Activated T-cell treated with anti-CD3 and anti-CD28 coated beads for 4 hours (primary cell): ENCODE results near the gene PTPN1.
"Not testable (repeated sequence)": the region's sequence is repeated elsewhere in the genome, so short reads cannot be mapped to it uniquely, and the experiment has no call there.

Source experiments
- DNase-seq: peaks from one replicate; pipeline ENCODE4 v3.0.0-alpha.2; 2020

PTPN1 gene

DNA sequence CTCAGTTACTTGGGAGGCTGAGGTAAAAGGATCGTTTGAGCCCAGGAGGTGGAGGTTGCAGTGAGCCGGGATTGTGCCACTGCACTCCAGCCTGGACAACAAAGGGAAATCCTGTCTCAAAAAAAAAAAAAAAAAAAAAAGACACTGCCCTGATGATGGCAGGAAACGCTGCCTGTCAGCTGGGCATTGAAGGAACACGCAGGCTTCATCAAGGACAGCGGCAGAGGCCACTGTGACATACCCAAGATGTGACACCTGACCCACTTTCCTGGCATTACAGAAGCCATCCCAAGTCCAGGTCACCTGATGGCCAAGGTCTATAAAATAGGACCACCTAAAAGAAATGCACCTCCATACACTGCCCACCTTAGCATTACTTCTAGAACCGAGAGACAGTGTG lies 105.2 kb downstream of the PTPN1 start:
- DNase-seq: no peak

DNA sequence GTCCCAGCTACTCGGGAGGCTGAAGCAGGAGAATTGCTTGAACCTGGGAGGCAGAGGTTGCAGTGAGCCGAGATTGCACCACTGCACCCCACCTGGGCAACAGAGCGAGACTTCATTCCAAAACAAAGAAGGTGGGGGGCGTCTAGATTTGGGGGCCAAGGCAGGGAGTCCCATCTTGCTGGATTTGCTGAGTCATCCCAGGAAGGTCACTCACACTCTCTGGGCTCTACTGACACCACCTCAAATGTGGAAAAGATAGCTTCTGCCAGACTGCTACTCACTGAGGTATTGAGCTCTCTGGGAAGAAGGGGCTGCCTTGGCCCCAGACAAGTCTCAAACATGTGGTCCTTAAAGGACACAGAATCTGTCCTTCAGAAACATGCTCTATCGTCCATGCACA lies 106.8 kb downstream of the PTPN1 start:
- DNase-seq: no peak

DNA sequence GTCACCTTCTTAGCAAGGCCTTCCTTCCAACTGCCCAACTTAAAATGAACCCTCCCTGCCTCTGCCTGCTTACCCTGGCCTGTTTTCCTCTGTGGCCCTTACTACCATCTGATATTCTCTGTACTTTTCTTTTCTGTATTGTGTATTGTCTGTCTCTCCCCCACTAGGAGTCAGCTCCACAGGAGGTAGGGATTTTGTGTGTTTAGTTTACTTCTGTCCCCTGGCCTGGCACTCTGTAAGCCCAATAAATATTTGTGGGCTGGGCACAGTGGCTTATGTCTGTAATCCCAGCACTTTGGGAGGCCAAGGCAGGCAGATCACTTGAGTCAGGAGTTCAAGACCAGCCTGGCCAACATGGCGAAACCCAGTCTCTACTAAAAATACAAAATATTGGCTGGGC lies 108.4 kb downstream of the PTPN1 start:
- no peak for DNase-seq

DNA sequence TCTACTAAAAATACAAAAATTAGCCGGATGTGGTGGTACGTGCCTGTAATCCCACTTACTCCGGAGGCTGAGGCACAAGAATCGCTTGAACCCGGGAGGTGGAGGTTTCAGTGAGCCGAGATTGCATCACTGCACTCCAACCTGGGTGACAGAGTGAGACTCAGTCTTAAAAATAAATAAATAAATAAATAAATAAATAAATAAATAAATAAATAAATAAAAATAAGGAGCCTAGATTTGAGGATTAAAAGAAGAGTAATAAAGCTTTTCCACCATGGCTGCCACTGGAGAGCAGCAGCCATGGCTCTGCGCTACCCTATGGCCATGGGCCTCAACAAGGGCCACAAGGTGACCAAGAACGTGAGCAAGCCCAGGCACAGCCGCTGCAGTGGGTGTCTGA lies 110.3 kb downstream of the PTPN1 start:
- not testable (repeated sequence) for DNase-seq

DNA sequence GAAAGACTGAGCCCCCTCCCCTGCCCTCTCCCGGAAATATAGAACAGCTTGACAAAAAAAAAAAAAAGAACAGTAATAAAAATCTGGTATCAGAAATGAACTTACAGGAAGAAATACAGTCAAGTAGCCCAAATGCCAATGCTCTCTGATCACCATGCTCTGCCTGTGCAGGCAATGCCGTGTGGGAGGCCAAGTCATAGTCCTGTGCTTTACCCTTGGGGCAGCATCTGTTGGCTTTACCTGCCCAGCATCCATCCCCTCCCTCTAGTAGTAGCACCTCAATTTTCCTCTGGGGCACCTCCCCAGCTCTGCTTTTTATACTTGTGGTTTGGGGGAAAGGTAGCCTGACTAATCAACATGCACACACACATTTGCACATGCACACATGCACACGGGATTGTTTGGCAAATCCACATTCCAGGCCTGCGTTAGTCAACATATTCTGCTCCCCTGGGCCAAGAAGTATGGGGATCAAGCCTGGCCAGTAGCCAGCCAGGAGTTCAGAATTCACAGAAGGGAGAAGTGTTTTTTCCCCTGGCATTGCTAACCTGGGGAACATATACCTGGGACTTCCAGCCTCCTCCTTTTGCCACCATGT lies 111.0 kb downstream of the PTPN1 start:
- no peak for DNase-seq

DNA sequence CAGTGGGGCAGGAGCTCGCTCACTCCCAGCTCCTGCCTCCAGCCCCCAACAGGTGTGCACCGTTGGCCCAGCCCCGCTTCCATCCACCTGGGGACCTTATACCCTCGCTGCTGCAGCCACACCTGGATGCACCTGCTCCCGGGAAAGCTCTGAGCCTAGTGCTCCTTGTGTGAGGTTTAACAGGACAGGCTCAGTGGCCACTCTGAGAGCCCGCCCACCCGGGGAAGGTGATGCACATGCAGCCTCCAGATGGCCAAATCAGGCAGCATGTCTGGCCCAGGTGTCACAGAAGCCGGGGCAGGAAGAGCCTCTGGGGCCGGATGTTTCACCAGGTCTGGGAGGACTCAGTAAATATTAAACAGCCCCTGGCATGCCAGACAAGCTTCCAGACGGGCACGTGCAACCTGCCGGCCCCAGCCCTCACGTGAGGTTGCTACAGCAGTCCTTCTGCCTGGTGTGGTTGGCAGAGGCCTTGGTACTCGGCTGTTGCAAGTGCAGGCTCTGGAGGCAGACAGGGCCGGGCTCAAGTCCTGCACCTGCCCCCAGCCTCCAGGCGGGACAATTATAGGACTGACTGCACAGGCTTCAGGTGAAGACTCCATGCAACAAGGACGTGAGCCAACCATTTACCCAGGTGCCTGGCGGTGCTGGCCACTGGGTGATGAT lies 114.3 kb downstream of the PTPN1 start:
- DNase-seq: no peak

DNA sequence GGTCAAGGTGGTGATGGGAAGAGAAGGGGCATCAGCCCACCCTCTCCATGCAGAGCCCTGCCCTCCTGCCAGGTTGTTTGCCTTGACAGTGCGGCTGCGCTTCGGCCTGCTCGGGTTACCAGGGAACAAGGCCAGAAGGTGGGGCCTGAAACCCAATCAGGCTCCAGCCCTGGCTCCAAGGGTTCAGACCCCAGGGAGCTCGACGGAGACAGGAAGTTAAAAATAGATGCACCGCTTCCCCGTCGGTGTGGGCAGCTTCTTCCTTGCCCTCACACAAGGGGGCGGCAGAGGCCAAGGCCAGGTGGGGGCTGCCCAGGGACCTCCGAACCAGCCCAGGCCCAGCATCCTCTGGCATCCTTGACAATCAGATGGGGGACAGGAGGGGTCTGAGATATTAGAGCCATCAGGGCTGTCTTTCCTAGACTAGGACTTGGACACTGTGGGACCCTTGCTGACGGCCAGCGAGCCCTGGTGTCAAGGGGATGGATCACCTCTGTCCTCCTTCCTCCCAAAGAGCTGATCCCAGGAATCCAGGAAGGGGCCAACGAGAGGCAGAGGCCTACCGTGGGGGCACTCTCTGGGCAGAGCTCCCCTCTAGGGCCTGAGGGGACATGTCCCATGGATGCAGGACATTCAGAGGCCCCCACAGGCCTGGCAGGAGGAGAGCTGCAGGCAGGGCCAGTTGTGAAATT lies 115.9 kb downstream of the PTPN1 start:
- DNase-seq: no peak

DNA sequence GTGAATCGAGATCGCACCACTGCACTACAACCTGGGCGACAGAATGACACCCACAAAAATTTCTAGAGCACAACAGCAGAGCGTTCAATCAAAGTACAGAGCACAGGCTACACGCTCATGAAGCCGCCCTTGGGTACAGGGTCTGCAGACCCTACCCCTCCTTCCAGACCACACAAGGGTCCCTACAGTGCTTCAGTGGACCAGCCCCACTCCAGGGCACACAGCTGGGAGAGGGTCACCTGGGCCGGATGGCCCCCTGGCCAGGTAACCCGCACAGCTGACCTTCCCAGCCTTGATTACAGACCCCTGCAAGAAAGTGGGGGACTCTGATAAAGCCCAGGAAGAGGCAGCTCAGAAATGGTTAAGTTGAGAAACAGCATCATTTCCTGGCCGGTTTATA lies 117.6 kb downstream of the PTPN1 start:
- DNase-seq: no peak

DNA sequence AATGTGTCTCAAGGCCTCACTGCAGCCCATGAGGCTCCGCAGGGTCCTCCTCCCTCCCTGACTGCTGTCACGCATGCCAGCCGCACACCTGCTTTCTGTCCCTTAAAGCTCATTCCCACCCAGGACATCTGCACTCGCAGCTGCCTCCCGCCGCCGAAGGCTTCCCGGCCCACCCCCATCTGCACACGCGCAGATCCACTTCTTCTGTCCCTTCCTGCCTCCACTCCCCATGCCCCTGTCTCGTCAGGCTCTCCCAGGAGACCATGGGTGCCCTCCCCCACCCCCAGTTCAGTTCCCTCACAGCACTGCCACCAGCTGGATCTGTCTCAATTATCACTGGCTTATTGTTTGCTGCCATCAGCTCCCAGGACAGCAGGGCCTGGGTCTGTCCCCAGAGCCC lies 118.1 kb downstream of the PTPN1 start:
- no peak for DNase-seq

DNA sequence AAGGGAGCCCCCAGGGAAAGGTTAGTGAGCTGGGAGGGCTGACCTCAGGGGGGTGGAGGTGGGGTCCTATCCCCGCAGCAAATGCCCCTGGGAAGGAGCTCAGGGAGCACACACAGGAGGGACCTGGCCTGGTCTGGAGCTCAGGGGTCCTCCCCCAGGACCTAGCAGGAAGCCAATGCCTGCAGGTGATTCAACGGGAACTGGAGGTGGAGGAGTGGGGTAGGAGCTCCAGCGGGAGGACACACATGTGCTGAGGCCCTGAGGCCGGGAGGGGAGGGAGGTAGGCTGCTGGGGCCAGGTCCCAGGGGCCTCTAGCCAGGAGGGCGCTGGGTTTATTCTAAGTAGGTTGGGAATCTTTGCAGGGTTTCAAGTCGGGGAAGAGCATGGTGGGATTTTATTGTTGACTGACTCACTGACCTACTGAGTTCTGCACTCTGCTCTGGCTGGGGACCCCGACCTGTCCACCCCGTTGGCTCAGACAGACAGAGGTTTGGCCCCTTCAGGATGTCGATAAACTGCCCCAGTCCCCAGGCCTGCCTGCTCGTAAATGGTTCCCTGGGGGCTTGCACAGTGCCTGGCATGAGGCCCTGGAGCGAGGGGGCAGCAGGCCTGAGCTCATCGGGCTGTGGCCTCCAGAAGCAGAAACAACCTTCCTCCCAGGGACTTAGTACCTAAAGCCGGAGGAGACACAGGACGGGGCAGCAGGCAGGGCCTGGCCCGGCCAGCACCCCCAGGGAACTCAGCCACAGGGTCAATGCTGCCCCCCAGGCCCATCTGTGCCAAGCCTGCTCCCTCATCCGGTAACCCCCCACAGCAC lies 118.9 kb downstream of the PTPN1 start:
- no peak for DNase-seq

DNA sequence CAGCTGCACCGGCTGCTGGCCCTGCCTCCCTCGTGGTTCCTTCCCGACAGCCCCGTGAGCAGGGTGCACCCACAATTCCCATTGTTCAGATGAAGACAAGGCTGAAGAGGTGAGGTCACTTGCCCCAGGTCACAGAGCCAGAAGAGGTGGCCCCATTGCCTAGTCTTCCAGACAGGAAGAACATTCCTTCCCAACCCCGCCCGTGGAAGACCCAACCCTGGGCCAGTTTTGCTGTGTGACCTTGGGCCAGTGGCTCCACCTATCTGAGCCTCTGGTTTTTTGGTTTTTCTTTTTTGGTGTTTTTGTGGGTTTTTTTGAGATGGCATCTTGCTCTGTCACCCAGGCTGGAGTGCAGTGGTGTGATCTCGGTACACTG lies 119.5 kb downstream of the PTPN1 start:
- DNase-seq: no peak

DNA sequence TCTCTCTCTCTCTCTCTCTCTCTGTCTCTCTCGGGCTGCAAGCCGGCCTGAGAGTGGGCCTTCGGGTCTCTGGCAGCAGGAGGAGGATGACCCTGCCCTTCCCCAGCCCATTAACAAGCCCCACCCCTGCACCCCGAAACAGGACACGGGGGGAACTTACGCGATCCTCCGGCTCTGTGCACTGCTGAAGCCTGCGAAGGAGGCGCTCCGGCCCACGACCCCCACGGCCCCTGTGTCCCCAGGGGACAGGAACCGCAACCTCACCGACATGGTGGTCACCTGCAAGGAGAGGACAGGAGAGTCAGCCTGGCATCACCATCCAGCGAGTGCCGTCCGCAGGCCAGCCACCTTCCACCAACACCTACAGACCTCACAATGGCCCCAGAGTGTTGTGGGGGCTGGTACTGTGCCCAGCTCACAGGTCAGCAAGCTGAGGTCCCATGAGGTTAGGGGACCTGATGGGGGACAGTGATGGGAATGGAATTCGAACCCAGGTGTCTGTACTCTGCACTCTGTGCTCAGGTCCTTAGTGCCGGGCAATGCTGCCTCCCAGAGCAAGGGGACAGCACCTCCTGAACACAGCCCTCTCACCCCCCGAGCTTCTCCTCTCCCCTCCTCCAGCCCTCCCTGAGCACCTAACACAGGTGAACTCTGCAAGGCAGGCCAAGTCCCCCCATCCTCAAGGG lies 120.5 kb downstream of the PTPN1 start:
- DNase-seq: no peak

DNA sequence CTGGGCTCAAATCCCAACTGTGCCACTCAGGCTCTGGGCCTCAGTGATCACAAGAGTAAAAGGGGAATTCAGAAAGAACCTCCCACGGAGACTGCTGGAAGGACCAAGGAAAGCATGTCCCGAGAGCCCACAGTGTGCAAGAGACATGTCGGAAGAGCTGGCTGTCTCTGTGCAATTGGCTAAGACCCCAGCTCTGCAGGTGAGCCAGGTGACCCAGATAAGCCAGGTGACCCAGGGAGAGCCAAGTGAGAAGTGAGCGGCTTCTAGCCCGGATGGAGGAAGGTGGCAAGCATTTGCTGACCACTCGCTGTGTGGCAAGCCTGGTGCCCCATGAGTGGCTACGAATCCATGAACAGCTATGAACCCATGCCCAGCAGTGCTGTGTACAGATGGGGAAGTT lies 122.1 kb downstream of the PTPN1 start:
- DNase-seq: no peak

DNA sequence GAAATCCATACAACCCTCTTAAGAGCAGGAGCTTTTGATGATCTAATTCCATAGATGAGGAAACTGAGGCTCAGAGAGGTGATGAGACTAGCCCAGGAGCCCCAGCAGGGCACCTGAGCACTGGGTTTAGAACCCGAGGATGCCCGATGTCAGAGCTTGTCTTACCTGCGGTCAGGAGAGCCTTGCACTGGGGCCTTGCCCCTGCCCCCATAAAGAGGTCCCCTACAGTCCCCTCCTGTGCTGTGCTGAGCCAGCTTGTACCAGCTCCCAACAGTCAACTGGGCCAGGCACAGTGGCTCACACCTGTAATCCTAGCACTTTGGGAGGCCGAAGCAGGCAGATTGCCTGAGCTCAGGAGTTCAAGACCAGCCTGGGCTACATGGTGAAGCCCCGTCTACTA lies 122.5 kb downstream of the PTPN1 start:
- DNase-seq: no peak

DNA sequence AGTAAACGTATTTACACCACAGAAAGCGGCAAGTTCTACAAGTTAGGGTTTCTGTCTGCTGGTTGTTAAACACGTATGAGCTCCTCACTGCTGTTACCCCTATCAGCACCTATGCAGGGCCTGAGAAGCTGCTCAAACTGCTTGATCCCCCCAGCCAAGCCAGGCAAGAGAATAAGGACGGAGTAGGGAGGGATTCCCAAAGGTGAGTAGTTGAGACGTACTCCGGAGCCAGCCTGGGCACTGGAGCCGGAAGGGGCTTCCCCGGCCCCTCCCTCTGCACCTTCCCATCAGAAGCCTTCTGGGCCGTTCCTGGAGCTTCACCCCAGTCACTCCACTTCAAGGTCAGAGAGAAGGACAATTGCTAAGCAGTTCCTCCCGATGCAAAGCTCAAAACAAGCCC lies 123.2 kb downstream of the PTPN1 start:
- DNase-seq: no peak

DNA sequence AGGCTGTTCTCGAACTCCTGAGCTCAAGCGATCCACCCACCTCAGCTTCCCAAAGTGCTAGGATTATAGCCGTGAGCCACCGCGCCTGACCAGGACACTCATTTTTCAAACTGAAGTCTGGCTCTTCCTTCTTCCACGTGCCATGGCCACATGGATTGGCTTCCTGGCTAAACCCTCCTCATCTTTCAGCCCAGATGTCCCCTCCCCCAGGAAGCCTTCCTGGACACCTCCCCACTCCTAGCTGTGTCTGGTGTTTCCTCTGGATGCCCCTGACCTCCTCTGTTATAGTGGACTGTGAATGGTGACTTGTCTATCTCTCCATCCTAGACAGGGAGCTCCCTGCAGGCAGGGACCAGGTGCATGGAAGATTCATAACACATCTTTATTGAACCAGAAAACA lies 124.0 kb downstream of the PTPN1 start:
- DNase-seq: no peak
